ENCODE data around the gene BCR. TPM values are rescaled to one million over a fixed set of nuclear protein-coding genes. Genes with fewer than 3 reads are reported as not detected.

BCR gene
- total RNA-seq, 1 donor from 2014 or later, result 129 TPM

- no peak for DNase-seq (ENCODE audit: low read depth in 2 of 2)
Measured at GRCh38 chr22:23150762-23151161, 29.5 kb upstream of the BCR start.

DNA sequence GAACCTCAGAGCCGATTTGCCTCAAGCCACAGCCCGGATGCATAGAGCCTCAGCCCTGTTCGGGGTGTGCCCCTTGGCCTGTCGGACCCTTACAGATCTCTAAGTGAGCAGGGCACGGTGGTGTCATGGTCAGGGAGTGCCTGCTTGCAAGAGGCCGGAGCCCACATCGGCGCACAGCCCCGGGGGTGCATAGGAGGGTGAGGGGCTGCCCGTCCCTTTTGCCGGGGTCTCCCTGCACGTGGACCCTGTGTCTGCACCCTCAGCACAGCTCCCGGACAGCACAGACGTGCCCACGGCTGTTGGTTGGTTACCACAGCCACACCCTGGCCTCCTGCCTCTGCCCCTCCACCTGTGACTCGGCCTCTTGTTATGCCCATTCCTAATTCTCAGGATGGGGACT is 28.5 kb upstream of the BCR start:
- no peak for DNase-seq (ENCODE audit: low read depth in 2 of 2)

DNA sequence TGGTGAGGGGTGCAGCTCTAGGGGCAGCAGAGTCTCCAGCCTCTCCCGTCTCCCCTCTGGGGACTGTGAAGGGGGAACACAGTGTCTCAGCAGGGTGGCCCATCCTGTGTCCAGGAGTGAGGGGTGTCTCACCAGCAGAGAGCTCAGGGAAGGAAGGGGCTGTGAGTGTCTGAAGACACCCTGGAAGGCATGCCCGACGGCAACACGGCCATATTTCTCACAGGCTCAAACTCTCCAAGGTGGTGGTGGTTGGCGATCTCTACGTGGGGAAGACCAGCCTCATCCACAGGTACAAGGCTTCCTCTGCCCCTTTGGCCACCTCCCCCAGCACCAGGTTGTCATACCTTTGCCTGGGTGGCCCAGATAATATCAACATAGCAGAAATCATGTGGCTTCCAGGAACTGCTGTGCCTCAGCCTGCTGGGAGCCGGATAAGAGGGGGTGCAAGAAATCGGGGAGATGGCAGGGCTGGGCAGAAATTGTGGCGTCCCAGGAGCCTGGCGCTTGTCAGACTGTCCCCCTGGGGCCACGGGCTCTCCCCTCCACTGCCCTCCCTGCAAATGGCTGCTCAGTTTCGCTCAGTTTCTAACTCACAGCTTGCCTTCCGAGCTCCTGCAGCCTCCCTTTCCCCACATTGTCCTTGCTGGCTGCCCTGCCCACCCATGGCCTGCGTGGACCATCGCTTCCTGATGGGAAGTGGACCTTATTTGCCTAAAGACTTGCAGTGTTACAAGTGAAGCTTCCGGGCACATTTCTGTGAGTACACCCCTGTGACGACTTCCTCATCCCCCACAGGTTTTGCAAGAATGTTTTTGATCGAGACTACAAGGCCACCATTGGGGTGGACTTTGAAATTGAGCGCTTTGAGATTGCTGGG is 27.8 kb upstream of the BCR start:
- DNase-seq (ENCODE audit: low read depth in 2 of 2), result no peak

DNA sequence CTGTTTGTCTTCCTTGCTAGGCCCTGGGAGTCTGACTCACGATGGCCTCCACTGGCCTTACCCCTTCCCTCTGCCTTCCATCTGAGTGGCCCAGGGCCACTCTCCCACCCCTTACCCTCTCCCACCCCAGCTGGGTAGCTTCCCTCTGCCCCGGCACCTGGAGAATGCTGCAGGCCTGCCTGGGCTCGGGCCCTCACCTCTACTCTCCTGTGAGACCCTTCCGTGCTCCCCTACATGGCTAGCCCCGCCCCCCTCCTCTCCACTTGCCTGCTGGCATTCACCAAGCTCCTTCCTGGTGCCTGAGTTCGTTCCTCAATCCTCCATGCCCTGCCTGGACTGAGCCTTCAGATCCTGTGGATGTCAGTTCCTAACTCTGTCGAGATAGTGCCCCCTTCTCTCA is 26.3 kb upstream of the BCR start:
- no peak for DNase-seq (ENCODE audit: low read depth in 2 of 2)

DNA sequence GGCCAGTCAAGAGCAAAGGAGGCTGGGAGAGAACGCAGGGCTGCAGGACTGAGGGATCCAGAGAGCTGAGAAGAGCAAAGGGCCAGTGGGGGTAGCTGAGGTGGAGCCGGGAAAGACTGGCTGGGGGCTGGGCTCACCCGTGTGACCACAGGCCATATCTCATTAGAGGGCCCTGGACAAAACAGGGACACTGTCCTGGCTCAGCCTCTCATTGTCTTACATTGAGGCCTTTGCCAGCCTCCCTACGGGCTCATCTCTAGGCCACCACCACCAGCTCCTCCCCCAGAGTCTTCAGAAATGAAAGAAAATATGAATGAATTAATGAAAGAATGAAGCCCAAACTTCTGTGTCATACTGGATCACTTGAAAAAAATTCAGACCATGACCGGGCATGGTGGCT is 25.8 kb upstream of the BCR start:
- no peak for DNase-seq (ENCODE audit: low read depth in 2 of 2)

GRCh38 chr22:23155143-23155542 is 25.2 kb upstream of the BCR start:
- DNase-seq (ENCODE audit: low read depth in 2 of 2), result no peak

DNA sequence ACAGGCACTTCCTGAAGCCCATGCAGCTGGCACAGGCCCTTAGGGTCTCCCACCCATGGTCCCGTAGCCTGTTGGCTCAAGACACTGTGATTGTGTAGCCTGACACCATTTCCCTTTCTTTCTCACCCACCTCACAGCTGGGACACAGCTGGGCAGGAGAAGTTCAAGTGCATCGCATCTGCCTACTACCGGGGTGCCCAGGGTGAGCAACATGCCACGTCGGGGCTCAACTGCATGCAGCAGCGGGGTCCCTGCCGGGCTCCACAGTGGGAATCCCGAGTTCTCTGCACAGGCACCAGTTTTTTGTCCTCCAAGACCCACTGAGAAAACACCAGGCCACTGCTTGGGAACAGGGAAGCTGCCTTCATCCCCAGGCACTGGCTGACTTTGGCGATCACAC is 24.5 kb upstream of the BCR start:
- DNase-seq (ENCODE audit: low read depth in 2 of 2), result no peak

DNA sequence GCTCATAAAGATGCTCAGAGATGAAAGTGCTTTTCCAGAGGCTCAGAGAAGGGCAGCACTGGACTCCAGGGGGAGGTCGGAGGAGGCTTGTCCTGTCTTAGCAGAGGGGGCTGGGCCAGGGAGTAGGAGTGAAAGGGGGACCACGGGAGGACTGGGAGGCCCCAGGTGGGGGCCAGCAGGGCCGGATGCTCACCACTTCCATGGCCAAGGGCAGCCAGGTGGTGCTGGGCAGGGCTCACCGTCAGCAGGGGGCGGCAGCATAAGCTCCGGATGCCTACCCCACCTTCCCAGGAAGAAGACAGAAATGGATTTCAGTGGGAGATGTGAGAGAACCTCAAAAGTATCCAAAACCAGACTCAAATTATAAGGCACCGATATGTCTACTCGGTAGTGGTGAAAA is 24.0 kb upstream of the BCR start:
- DNase-seq (ENCODE audit: low read depth in 2 of 2), result no peak

DNA sequence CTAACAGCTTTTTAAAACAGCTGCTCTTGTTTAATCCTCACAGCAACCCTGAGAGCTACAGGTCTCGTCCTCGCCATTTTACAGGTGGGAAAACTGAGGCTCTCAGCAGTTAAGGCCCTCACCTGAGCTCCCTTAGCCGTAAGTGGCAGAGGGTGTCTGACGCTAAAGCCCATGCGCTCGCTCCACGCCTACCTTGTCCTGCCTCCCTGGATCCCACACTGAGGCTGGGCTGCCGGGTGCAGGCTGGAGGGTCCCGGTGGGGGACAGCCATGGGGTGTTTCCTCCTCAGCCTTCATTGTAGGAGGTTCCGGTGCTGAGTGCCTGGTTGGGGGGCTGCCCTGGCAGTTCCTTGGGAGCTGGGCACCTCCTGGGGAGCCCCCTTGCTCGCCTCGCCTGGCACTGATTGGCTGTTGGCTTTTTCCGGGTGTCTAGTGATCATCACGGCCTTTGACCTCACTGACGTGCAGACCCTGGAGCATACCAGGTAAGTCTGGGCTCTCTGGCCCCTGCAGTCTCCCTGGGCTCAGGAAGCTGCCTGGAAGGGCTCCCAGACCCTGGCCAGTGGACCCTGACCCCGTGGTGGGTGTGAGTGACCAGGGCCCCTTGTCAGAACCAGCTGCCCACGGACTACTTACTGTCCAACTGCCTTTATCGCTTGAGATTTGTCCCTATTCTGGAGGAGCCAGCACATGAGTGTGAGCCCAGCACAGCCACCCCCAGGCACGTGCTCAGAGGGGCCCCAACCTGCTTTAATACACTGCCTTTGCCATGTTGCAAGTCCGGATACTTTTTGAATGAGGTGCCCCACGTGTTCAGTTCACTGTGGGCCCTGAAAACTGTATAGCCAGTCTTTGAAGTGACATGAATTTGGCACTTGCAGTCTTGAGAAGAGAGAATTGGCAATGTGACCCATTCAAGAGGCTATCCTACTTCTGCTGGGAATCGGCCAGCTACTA is 22.5 kb upstream of the BCR start:
- no peak for DNase-seq (ENCODE audit: low read depth in 2 of 2)

GRCh38 chr22:23158516-23159290 is 21.6 kb upstream of the BCR start:
- no peak for DNase-seq (ENCODE audit: low read depth in 2 of 2)

DNA sequence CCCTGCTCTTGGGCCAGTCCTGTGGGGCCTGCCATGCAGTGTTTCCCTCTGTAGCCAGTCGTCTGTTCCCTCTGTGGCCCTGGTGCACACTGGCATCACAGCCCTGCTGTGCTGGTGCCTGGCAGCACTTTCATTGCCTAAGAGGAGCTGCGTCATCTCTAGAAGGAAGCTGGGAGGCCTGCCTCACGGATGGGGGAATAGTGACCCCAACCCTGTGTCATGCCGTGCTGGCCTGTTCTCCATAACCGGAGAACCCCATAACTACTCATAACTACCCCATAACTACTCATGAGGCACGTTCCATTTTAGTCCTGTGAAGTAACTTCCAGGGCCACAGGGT is 21.0 kb upstream of the BCR start:
- no peak for DNase-seq (ENCODE audit: low read depth in 2 of 2)

- DNase-seq (ENCODE audit: low read depth in 2 of 2), result no peak
Measured at GRCh38 chr22:23161029-23161428, 19.3 kb upstream of the BCR start.

- DNase-seq (ENCODE audit: low read depth in 2 of 2), result no peak
Measured at GRCh38 chr22:23161574-23161973, 18.7 kb upstream of the BCR start.

DNA sequence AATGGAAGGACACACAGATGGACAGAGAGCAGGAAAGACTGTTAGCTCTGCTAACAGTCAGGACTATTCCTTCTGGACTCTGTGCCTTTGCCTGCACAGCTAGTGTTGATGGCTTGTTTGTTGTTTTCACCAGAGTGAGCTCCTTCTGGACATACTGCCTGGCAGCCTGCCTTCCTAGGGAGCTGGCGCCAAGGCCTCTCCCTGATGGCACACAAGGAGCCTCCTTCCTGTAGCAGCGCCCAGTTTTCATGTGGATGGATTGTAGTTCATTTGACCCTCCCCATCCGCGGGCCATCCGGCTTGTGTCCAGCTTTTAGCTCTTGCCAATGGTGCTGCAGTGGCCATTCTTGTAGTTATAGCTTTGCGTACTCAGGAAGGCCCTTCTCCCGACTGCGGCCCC is 16.6 kb upstream of the BCR start:
- DNase-seq (ENCODE audit: low read depth in 2 of 2), result no peak

DNA sequence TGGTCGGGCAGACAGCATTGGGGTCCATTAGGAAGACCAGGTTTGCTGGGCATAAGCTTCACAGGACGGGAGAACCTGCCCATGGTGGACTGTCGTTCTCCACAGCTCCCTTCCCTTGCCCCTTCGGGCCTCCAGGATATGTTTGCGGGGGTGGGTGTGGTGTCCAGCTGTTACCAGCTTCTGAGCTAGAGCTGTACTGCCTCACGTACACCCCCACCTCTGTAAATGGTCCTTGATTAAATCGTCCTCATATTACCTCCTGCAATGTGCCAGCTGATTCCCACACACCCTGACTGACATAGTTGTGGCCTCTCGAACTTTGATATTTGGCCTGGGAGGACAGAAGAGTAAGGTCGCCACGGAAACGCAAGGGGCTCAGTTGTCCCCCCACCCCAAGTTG is 16.2 kb upstream of the BCR start:
- no peak for DNase-seq (ENCODE audit: low read depth in 2 of 2)

GRCh38 chr22:23166042-23166831 is 14.1 kb upstream of the BCR start:
- DNase-seq (ENCODE audit: low read depth in 2 of 2), result no peak

- DNase-seq (ENCODE audit: low read depth in 2 of 2), result no peak
Measured at GRCh38 chr22:23166841-23167616, 13.3 kb upstream of the BCR start.

GRCh38 chr22:23168391-23169042 is 11.8 kb upstream of the BCR start:
- no peak for DNase-seq (ENCODE audit: low read depth in 2 of 2)

DNA sequence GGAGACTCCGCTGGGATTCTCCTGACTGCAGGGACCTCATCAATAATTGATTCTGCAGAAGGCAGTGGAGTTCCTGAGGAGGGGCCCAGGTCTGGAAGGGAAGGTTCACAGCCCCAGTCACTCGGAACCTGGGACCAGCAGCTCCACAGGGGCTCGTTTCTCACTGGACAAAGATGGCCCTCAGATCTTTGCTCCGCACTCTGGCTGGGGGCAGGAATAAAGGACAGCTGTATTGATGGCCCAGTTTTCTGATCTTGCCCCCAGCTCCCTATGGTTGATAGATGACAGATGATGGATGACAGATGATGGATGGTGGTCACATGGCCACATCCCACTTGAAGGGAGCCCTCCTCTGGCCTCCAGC is 11.3 kb upstream of the BCR start:
- no peak for DNase-seq (ENCODE audit: low read depth in 2 of 2)

Data from lung microvascular endothelial cell (primary cell).